ENCODE results near the gene SYNGR3. TPM values are rescaled to one million over a fixed set of nuclear protein-coding genes. Genes with fewer than 3 reads are reported as not detected.
A peak's percentile ranks its signal among the peaks of the same experiment; 100 is the strongest.

Gene SYNGR3
- total RNA-seq, 4 donors from 2014 or later: 2.1 to 5.6 (median 3.3) TPM

DNA sequence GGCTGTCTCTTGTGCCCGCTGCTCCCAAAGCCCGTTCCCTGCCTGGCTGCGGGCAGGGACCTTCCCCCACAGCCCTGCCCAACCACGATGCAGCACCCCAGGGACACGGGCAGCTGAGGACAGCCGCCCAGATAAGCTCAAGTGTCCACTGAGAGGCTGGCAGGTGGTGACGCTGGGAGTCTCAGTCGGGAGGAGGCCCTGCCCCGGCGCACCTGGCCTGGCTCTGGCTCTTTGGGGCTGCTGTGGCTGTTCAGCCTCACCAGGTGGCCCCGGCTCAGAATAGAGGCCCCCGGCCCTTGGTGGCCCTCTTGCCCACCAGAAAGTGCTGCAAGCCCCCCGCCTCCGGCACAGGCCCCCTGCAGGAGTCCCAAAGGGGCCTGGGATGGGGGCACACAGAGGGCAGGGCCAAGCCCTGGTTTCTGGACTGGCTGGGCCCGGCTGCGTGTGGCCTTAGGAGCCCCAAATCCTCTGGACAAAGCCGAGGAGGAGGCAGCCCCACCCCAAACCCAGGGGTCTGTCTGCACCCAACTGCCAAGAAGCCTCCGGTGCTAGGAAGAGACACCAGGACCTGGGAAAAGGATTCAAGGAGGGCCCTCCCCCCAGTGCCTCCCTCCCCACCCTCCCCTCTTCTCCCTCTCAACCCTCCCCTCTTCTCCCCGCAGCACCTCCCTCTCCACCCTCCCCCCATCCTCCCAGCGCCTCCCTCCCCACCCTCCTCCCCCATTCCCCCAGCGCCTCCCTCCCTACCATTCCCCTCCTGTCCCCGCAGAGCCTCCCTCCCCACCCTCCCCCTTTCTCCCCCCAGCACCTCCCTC, 52.6 kb downstream of the SYNGR3 start:
- Histone ChIP-seq H3K27me3 (no peaks in the 10 kb centered on the region), H3K4me1 (peaks cover 80 to 93% (median 89%) of the 10 kb centered on the region in 4 donors), H3K9me3 (no peaks in the 10 kb centered on the region), H3K36me3 (peaks cover 0 to 27% (median 16%) of the 10 kb centered on the region in 4 donors), H3K4me3 (no peak overlapping the region), H3K27ac (replicated peaks in 1 of 4) (peak overlapping the region in 1 of 4 donors; percentile 9)
- intact Hi-C loops (cut with DNase I): no loop called here
- TF ChIP-seq EP300 (IDR thresholded peaks at IDR 0.05): no peak
- TF ChIP-seq, protein P1, sequence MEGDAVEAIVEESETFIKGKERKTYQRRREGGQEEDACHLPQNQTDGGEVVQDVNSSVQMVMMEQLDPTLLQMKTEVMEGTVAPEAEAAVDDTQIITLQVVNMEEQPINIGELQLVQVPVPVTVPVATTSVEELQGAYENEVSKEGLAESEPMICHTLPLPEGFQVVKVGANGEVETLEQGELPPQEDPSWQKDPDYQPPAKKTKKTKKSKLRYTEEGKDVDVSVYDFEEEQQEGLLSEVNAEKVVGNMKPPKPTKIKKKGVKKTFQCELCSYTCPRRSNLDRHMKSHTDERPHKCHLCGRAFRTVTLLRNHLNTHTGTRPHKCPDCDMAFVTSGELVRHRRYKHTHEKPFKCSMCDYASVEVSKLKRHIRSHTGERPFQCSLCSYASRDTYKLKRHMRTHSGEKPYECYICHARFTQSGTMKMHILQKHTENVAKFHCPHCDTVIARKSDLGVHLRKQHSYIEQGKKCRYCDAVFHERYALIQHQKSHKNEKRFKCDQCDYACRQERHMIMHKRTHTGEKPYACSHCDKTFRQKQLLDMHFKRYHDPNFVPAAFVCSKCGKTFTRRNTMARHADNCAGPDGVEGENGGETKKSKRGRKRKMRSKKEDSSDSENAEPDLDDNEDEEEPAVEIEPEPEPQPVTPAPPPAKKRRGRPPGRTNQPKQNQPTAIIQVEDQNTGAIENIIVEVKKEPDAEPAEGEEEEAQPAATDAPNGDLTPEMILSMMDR (IDR thresholded peaks at IDR 0.05): no peak
- TF ChIP-seq POLR2AphosphoS5 (IDR thresholded peaks at IDR 0.05): no peak
- no peak for TF ChIP-seq POLR2A (IDR thresholded peaks at IDR 0.05; ENCODE audit: low read depth)
- WGBS: 73% methylated on average over 18 of the region's 22 CpGs
- DNase-seq (ENCODE audit: extremely low spot score): no peak

DNA sequence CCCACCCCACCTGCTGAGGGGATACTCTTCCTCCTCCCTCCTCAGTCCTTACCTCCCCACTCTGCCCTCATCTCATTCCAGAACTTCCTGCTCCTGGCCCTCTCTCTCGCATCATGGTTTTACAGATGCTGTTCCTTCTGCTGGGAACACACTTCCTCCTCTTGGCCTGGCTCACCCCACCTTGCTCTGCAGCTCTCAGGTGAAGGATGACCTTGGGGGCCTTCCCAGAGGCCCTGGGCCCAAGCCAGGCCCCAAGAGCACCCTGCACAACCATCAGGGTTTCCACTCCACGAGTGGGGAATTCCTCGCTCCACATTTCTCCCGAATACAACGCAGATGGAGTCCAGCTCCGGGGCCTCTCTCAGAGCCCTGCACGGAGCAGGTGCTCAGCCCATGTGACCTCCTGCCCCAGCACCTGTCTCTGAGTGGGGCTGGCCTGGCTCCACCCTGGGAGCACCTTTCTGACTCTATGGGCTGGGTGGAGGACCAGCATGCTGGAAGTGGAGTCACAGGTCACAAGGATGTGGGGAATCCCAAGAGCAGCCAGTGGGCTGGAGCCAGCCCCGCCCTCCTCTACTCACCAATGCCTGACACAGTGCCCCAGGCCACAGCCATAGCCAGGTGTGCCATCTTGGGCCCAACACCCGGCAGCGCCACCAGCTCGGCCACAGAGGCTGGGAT, 53.4 kb downstream of the SYNGR3 start:
- no peak overlapping the region for H3K4me3 ChIP-seq
- peak overlapping the region in 1 of 4 donors; percentile 7 for H3K27ac ChIP-seq (replicated peaks in 1 of 4)
- no peaks in the 10 kb centered on the region for H3K27me3 ChIP-seq
- DNase-seq (ENCODE audit: extremely low spot score): no peak
- intact Hi-C loops (cut with DNase I): no loop called here
- 80% methylated on average over 10 of the region's 11 CpGs for WGBS
- H3K9me3 ChIP-seq: no peaks in the 10 kb centered on the region
- H3K36me3 ChIP-seq: peaks cover 0 to 20% (median 8%) of the 10 kb centered on the region in 4 donors
- TF ChIP-seq, protein P1 (IDR thresholded peaks at IDR 0.05): no peak
- TF ChIP-seq EP300 (IDR thresholded peaks at IDR 0.05) (no peak), POLR2AphosphoS5 (IDR thresholded peaks at IDR 0.05) (no peak), POLR2A (IDR thresholded peaks at IDR 0.05; ENCODE audit: low read depth) (no peak)
- H3K4me1 ChIP-seq: peaks cover 73 to 87% (median 82%) of the 10 kb centered on the region in 4 donors

Small RNAs within 50 kb of the gene (small RNA-seq; reads per million reads assigned to genes)
- gene AC005363.2: 0 to 0.17 (median 0) reads per million in 3 donors
- 0 reads per million in 3 donors for gene RN7SL219P
- 0 reads per million in 3 donors for gene SNORA10
- gene SNORA64: 0 reads per million in 3 donors

Other genes with a start within 250 kb of the SYNGR3 start
- 100 to 1,000 TPM in 1 of 4 donors, 10 to 100 TPM in 3; 64.8 to 101 (median 83.7) TPM for gene NME3, start 218.4 kb upstream of the SYNGR3 start, total RNA-seq
- 10 to 100 TPM in 1 of 4 donors, 1 to 10 TPM in 3; 5.5 to 10.4 (median 6.5) TPM for gene EME2, start 217.2 kb upstream of the SYNGR3 start, total RNA-seq
- gene MRPS34, start 216.8 kb upstream of the SYNGR3 start, total RNA-seq: 10 to 100 TPM; 47.1 to 75.2 (median 64.2) TPM
- 100 to 1,000 TPM in 1 of 4 donors, 10 to 100 TPM in 3; 69.1 to 101 (median 78.6) TPM for gene SPSB3, start 207.4 kb upstream of the SYNGR3 start, total RNA-seq
- 10 to 100 TPM; 82.7 to 93.8 (median 87.6) TPM for gene NUBP2, start 207.0 kb upstream of the SYNGR3 start, total RNA-seq
- under 1 TPM in 2 of 4 donors, not detected in 2; 0.45 to 0.75 TPM for gene IGFALS, start 196.3 kb upstream of the SYNGR3 start, total RNA-seq
- gene HAGH, start 163.1 kb upstream of the SYNGR3 start, total RNA-seq: 100 to 1,000 TPM; 148 to 264 (median 180) TPM
- 10 to 100 TPM; 20.4 to 43.2 (median 39.5) TPM for gene FAHD1, start 162.8 kb upstream of the SYNGR3 start, total RNA-seq
- not detected for gene MEIOB, start 117.8 kb upstream of the SYNGR3 start, total RNA-seq
- not detected for gene HS3ST6, start 71.6 kb upstream of the SYNGR3 start, total RNA-seq
- 10 to 100 TPM; 46.0 to 78.7 (median 53.1) TPM for gene MSRB1, start 46.8 kb upstream of the SYNGR3 start, total RNA-seq
- gene RPL3L, start 35.3 kb upstream of the SYNGR3 start, total RNA-seq: not detected
- gene NDUFB10, start 30.4 kb upstream of the SYNGR3 start, total RNA-seq: 100 to 1,000 TPM; 249 to 381 (median 295) TPM
- gene RPS2, start 25.1 kb upstream of the SYNGR3 start, total RNA-seq: 1,000 to 10,000 TPM; 1,144 to 2,342 (median 1,414) TPM
- gene RNF151, start 23.1 kb upstream of the SYNGR3 start, total RNA-seq: not detected
- 10 to 100 TPM; 27.0 to 42.9 (median 36.9) TPM for gene TBL3, start 17.9 kb upstream of the SYNGR3 start, total RNA-seq
- gene NOXO1, start 8.5 kb upstream of the SYNGR3 start, total RNA-seq: under 1 TPM in 1 of 4 donors, not detected in 3; 0.52 TPM
- gene GFER, start 5.8 kb upstream of the SYNGR3 start, total RNA-seq: 10 to 100 TPM; 14.1 to 38.5 (median 23.7) TPM
- 10 to 100 TPM; 23.3 to 46.5 (median 34.9) TPM for gene ZNF598, start 19.9 kb downstream of the SYNGR3 start, total RNA-seq
- not detected for gene NPW, start 29.8 kb downstream of the SYNGR3 start, total RNA-seq
- gene NHERF2, start 36.9 kb downstream of the SYNGR3 start, total RNA-seq: 100 to 1,000 TPM in 2 of 4 donors, 10 to 100 TPM in 2; 45.3 to 130 (median 88.3) TPM
- 10 to 100 TPM; 11.8 to 25.2 (median 18.9) TPM for gene NTHL1, start 57.9 kb downstream of the SYNGR3 start, total RNA-seq
- gene TSC2, start 58.0 kb downstream of the SYNGR3 start, total RNA-seq: 10 to 100 TPM; 41.3 to 71.7 (median 52.0) TPM
- 100 to 1,000 TPM; 297 to 459 (median 366) TPM for gene PKD1, start 145.9 kb downstream of the SYNGR3 start, total RNA-seq
- gene RAB26, start 158.7 kb downstream of the SYNGR3 start, total RNA-seq: not detected
- gene TRAF7, start 165.8 kb downstream of the SYNGR3 start, total RNA-seq: 10 to 100 TPM; 42.6 to 64.5 (median 54.3) TPM
- gene CASKIN1, start 206.6 kb downstream of the SYNGR3 start, total RNA-seq: under 1 TPM; under 0.01 to 0.32 (median 0.09) TPM
- gene MLST8, start 215.5 kb downstream of the SYNGR3 start, total RNA-seq: 10 to 100 TPM; 23.7 to 62.8 (median 36.3) TPM
- gene BRICD5, start 220.9 kb downstream of the SYNGR3 start, total RNA-seq: 1 to 10 TPM; 1.2 to 6.8 (median 5.7) TPM
- 10 to 100 TPM in 3 of 4 donors, 1 to 10 TPM in 1; 8.9 to 20.0 (median 13.7) TPM for gene PGP, start 224.9 kb downstream of the SYNGR3 start, total RNA-seq
- gene E4F1, start 233.6 kb downstream of the SYNGR3 start, total RNA-seq: 10 to 100 TPM; 19.1 to 39.7 (median 28.5) TPM
- under 1 TPM; 0.50 to 0.86 (median 0.67) TPM for gene DNASE1L2, start 246.5 kb downstream of the SYNGR3 start, total RNA-seq

All from esophagus muscularis mucosa (tissue), 4 donors.